Neuronal stem cell (in vitro differentiated cells): ENCODE results near the gene UQCR11.

Source experiments
- DNase-seq: peaks from one replicate; pipeline ENCODE4 v3.0.0-alpha.2; 2013; ENCODE audit warnings: low spot score
- H2AFZ ChIP-seq: one replicate; pipeline ENCODE4 v1.6.1; 2013; ENCODE audit warnings: mild to moderate bottlenecking, low read length, inconsistent platforms
- H2AK5ac ChIP-seq: 2 replicates; pipeline ENCODE4 v1.6.1; 2013; ENCODE audit warnings: low read depth, mild to moderate bottlenecking, inconsistent platforms, low read length, moderate library complexity, mixed read lengths
- H2BK120ac ChIP-seq: 2 replicates; pipeline ENCODE4 v1.6.1; 2013; ENCODE audit warnings: low read depth, mild to moderate bottlenecking, inconsistent platforms, low read length, moderate library complexity, mixed read lengths
- H2BK12ac ChIP-seq: one replicate; pipeline ENCODE4 v1.6.1; 2013; ENCODE audit warnings: low read length, inconsistent platforms
- H2BK15ac ChIP-seq: 2 replicates; pipeline ENCODE4 v1.6.1; 2013; ENCODE audit warnings: mild to moderate bottlenecking, low read length, inconsistent platforms, mixed read lengths
- H2BK5ac ChIP-seq: one replicate; pipeline ENCODE4 v1.6.1; 2013; ENCODE audit warnings: inconsistent platforms, mild to moderate bottlenecking, low read length, moderate library complexity
- H3K14ac ChIP-seq: one replicate; pipeline ENCODE4 v1.6.1; 2013; ENCODE audit warnings: low read length, inconsistent platforms
- H3K18ac ChIP-seq: 2 replicates; pipeline ENCODE4 v1.6.1; 2013; ENCODE audit warnings: low read length, inconsistent platforms
- H3K23ac ChIP-seq: 2 replicates; pipeline ENCODE4 v1.6.1; 2013; ENCODE audit warnings: low read depth, mild to moderate bottlenecking, mixed read lengths, low read length, inconsistent platforms; ENCODE audit not compliant: poor library complexity
- H3K27ac ChIP-seq: replicated peaks from 3 replicates; pipeline ENCODE4 v1.5.1; 2013; ENCODE audit warnings: low read length, inconsistent platforms
- H3K27me3 ChIP-seq, 3 experiments: 2 replicates each; pipeline ENCODE4 v1.6.1; 2013; ENCODE audit warnings: low read length in 3 of 3, mild to moderate bottlenecking in 2 of 3, inconsistent platforms in 1 of 3, low read depth in 1 of 3, mixed read lengths in 1 of 3, moderate library complexity in 1 of 3; ENCODE audit not compliant: control insufficient read depth in 3 of 3, insufficient read depth in 3 of 3
- H3K36me3 ChIP-seq, 2 donors: replicated peaks in 1 of 2; 2 replicates each; pipeline ENCODE4 v1.6.1; 2013; ENCODE audit warnings: low read length in 2 of 2; ENCODE audit not compliant: control insufficient read depth in 2 of 2, insufficient read depth in 2 of 2
- H3K4ac ChIP-seq: 2 replicates; pipeline ENCODE4 v1.6.1; 2013; ENCODE audit warnings: inconsistent platforms, mild to moderate bottlenecking, low read length, moderate library complexity
- H3K4me1 ChIP-seq, 2 donors: 1 replicate in 1 of 2; 2 replicates in 1 of 2; pipeline ENCODE4 v1.6.1; 2013; ENCODE audit warnings: low read length in 2 of 2, low read depth in 1 of 2; ENCODE audit not compliant: control insufficient read depth in 2 of 2, insufficient read depth in 1 of 2
- H3K4me2 ChIP-seq: one replicate; pipeline ENCODE4 v1.6.1; 2013; ENCODE audit warnings: mild to moderate bottlenecking, low read length, inconsistent platforms; ENCODE audit not compliant: insufficient read depth, poor library complexity, severe bottlenecking
- H3K4me3 ChIP-seq, 2 donors: 2 replicates each; pipeline ENCODE4 v1.5.1; 2013; ENCODE audit warnings: low read length in 2 of 2, mild to moderate bottlenecking in 2 of 2, inconsistent platforms in 1 of 2, moderate library complexity in 1 of 2
- H3K79me1 ChIP-seq: one replicate; pipeline ENCODE4 v1.6.1; 2013; ENCODE audit warnings: low read depth, mild to moderate bottlenecking, inconsistent platforms, low read length, moderate library complexity
- H3K9ac ChIP-seq: one replicate; pipeline ENCODE4 v1.6.1; 2013; ENCODE audit warnings: mild to moderate bottlenecking, low read depth, low read length, inconsistent platforms; ENCODE audit not compliant: poor library complexity
- H3K9me3 ChIP-seq, 2 donors: replicated peaks in 1 of 2; 2 replicates each; pipeline versions ENCODE3 to v1.6.1; 2013; ENCODE audit warnings: low read length in 2 of 2, mild to moderate bottlenecking in 2 of 2, inconsistent platforms in 1 of 2, low read depth in 1 of 2, mixed read lengths in 1 of 2, moderate library complexity in 1 of 2; ENCODE audit not compliant: control insufficient read depth in 2 of 2, insufficient read depth in 1 of 2
- H4K8ac ChIP-seq: one replicate; pipeline ENCODE4 v1.6.1; 2013; ENCODE audit warnings: low read depth, mild to moderate bottlenecking, inconsistent platforms, low read length, moderate library complexity
- H4K91ac ChIP-seq: one replicate; pipeline ENCODE4 v1.6.1; 2013; ENCODE audit warnings: low read length, low read depth, mild to moderate bottlenecking, inconsistent platforms; ENCODE audit not compliant: poor library complexity
- WGBS, 2 donors: extraction: QIAGEN DNeasy Blood & Tissue Kit; methylation state at CpG; one replicate each; pipeline ENCODE4 v1.1.7; 2013; ENCODE audit warnings: missing lambda C conversion rate in 2 of 2, mixed read lengths in 1 of 2; ENCODE audit not compliant: insufficient read length in 2 of 2, insufficient replicate concordance in 1 of 2; ENCODE audit errors: extremely low coverage in 2 of 2; 5-methylcytosine and 5-hydroxymethylcytosine counted together

UQCR11 gene

GRCh38 chr19:1622007-1622406 is 16.7 kb upstream of the UQCR11 start:
- H4K91ac ChIP-seq, result no peak overlapping the region
- no peak overlapping the region for H3K4ac ChIP-seq
- H3K79me1 ChIP-seq, result peaks cover 38% of the 10 kb centered on the region
- H2BK15ac ChIP-seq, result no peak overlapping the region
- no peak overlapping the region for H2AFZ ChIP-seq
- WGBS, 2 donors, result no CpG with 5 or more reads among the region's 23 CpGs
- H2BK12ac ChIP-seq, result no peak overlapping the region
- H3K4me3 ChIP-seq, result no peak overlapping the region
- peaks cover 0 to 2% of the 10 kb centered on the region in 2 donors for H3K9me3 ChIP-seq
- H3K27ac ChIP-seq, result no peak overlapping the region
- no peak overlapping the region for H2BK120ac ChIP-seq
- peaks cover 76 to 98% of the 10 kb centered on the region in 2 donors for H3K36me3 ChIP-seq
- no peak overlapping the region for H3K18ac ChIP-seq
- no peaks in the 10 kb centered on the region for H3K27me3 ChIP-seq
- no peak overlapping the region for H4K8ac ChIP-seq
- no peak overlapping the region for H3K4me2 ChIP-seq
- no peak overlapping the region for H2AK5ac ChIP-seq
- H3K23ac ChIP-seq, result peak overlapping the region; percentile 93
- H3K4me1 ChIP-seq, result peaks cover 0 to 3% of the 10 kb centered on the region in 2 donors
- no peak overlapping the region for H3K14ac ChIP-seq
- H3K9ac ChIP-seq, result peak overlapping the region; percentile 57
- no peak for DNase-seq
- H2BK5ac ChIP-seq, result no peak overlapping the region

- H2BK120ac ChIP-seq, result no peak overlapping the region
- no peak overlapping the region for H3K27ac ChIP-seq
- H3K36me3 ChIP-seq, result peaks cover 75 to 98% of the 10 kb centered on the region in 2 donors
- no peak overlapping the region for H2BK15ac ChIP-seq
- no peak overlapping the region for H3K4ac ChIP-seq
- no peak overlapping the region for H3K4me3 ChIP-seq
- H3K23ac ChIP-seq, result peak overlapping the region; percentile 93
- H4K8ac ChIP-seq, result no peak overlapping the region
- no peak overlapping the region for H2AK5ac ChIP-seq
- WGBS, 2 donors, result no CpG with 5 or more reads among the region's 23 CpGs
- H3K9me3 ChIP-seq, result peaks cover 0 to 2% of the 10 kb centered on the region in 2 donors
- H3K18ac ChIP-seq, result no peak overlapping the region
- H3K9ac ChIP-seq, result peak overlapping the region; percentile 57
- peak overlapping the region; percentile 27 for H4K91ac ChIP-seq
- H2AFZ ChIP-seq, result no peak overlapping the region
- H3K14ac ChIP-seq, result no peak overlapping the region
- H3K79me1 ChIP-seq, result peaks cover 35% of the 10 kb centered on the region
- H2BK5ac ChIP-seq, result no peak overlapping the region
- H2BK12ac ChIP-seq, result no peak overlapping the region
- H3K4me1 ChIP-seq, result peaks cover 0 to 3% of the 10 kb centered on the region in 2 donors
- DNase-seq, result no peak
- no peak overlapping the region for H3K4me2 ChIP-seq
- no peaks in the 10 kb centered on the region for H3K27me3 ChIP-seq
Measured at GRCh38 chr19:1621574-1621973, 16.3 kb upstream of the UQCR11 start.

GRCh38 chr19:1621021-1621420 is 15.8 kb upstream of the UQCR11 start:
- H3K4ac ChIP-seq, result no peak overlapping the region
- peak overlapping the region; percentile 35 for H3K18ac ChIP-seq
- H2BK12ac ChIP-seq, result peak overlapping the region; percentile 67
- H3K27me3 ChIP-seq, result no peaks in the 10 kb centered on the region
- peak overlapping the region; percentile 65 for H3K14ac ChIP-seq
- peaks cover 33% of the 10 kb centered on the region for H3K79me1 ChIP-seq
- peaks cover 76 to 97% of the 10 kb centered on the region in 2 donors for H3K36me3 ChIP-seq
- H4K91ac ChIP-seq, result peak overlapping the region; percentile 27
- H3K4me1 ChIP-seq, result peaks cover 0 to 3% of the 10 kb centered on the region in 2 donors
- H2BK5ac ChIP-seq, result peak overlapping the region; percentile 7
- H3K9ac ChIP-seq, result peak overlapping the region; percentile 56
- H3K27ac ChIP-seq, result no peak overlapping the region
- no peak overlapping the region for H2AK5ac ChIP-seq
- H3K23ac ChIP-seq, result peak overlapping the region; percentile 82
- peaks cover 0 to 2% of the 10 kb centered on the region in 2 donors for H3K9me3 ChIP-seq
- no CpG with 5 or more reads among the region's 19 CpGs for WGBS, 2 donors
- DNase-seq, result no peak
- peak overlapping the region; percentile 48 for H4K8ac ChIP-seq
- no peak overlapping the region for H2BK15ac ChIP-seq
- H3K4me2 ChIP-seq, result no peak overlapping the region
- no peak overlapping the region for H3K4me3 ChIP-seq
- no peak overlapping the region for H2AFZ ChIP-seq
- no peak overlapping the region for H2BK120ac ChIP-seq

- H3K23ac ChIP-seq, result peak overlapping the region; percentile 82
- H2AK5ac ChIP-seq, result no peak overlapping the region
- no peak overlapping the region for H2BK15ac ChIP-seq
- no peak overlapping the region for H3K9ac ChIP-seq
- H3K4me3 ChIP-seq, result peak overlapping the region in 1 of 2 donors; percentile 16
- no peak overlapping the region for H2AFZ ChIP-seq
- no peak overlapping the region for H3K18ac ChIP-seq
- H3K4ac ChIP-seq, result no peak overlapping the region
- H3K36me3 ChIP-seq, result peaks cover 78 to 97% of the 10 kb centered on the region in 2 donors
- peak overlapping the region; percentile 7 for H2BK5ac ChIP-seq
- H3K4me1 ChIP-seq, result peaks cover 0 to 3% of the 10 kb centered on the region in 2 donors
- no peak overlapping the region for H4K8ac ChIP-seq
- H3K14ac ChIP-seq, result no peak overlapping the region
- peaks cover 0 to 4% of the 10 kb centered on the region in 2 donors for H3K9me3 ChIP-seq
- H4K91ac ChIP-seq, result peak overlapping the region; percentile 74
- H3K79me1 ChIP-seq, result peaks cover 30% of the 10 kb centered on the region
- H3K27ac ChIP-seq, result no peak overlapping the region
- H2BK120ac ChIP-seq, result no peak overlapping the region
- H3K27me3 ChIP-seq, result no peaks in the 10 kb centered on the region
- WGBS, 2 donors, result no CpG with 5 or more reads among the region's 11 CpGs
- no peak for DNase-seq
- H3K4me2 ChIP-seq, result no peak overlapping the region
- no peak overlapping the region for H2BK12ac ChIP-seq
Measured at GRCh38 chr19:1620502-1620901, 15.2 kb upstream of the UQCR11 start.
